SK-N-SH (cell line): ENCODE data around the gene ORC3. TPM values are rescaled to one million over a fixed set of nuclear protein-coding genes. Genes with fewer than 3 reads are reported as not detected.
"Not testable (repeated sequence)": the region's sequence is repeated elsewhere in the genome, so short reads cannot be mapped to it uniquely, and the experiment has no call there.

Experiments used
- CTCF ChIA-PET: fragments of 300-600, 350-600 bp; formaldehyde crosslinking; extraction: SDS; loops from one replicate; lab custom pipeline; 2021; lab: Yijun Ruan, JAX
- POLR2A ChIA-PET: fragments of 350-600 bp; sonication (Branson Sonifier 250); formaldehyde crosslinking; extraction: SDS; loops from one replicate; lab custom pipeline; 2020; ENCODE audit warnings: antibody characterized with exemption, inconsistent platforms; lab: Yijun Ruan, JAX
- DNase-seq: peaks from one replicate; pipeline ENCODE4 v3.0.0; 2012
- H2AFZ ChIP-seq: fragments of 200-600 bp; sonication (generic); 2 replicates; pipeline ENCODE4 v1.8.1; 2016; ENCODE audit warnings: antibody characterized with exemption, mild to moderate bottlenecking, low read depth
- H3F3A ChIP-seq: fragments of 200-600 bp; sonication (generic); replicated peaks from 2 replicates; pipeline ENCODE3; 2016; ENCODE audit warnings: antibody characterized with exemption, mild to moderate bottlenecking; ENCODE audit not compliant: insufficient read depth
- H3K27ac ChIP-seq, 2 experiments: fragments of 200-500 bp in 1 of 2; fragments of 200-600 bp in 1 of 2; sonication (Bioruptor generic) in 1 of 2; sonication (generic), shearing (Covaris generic) in 1 of 2; 2 replicates each; pipeline versions ENCODE4 v1.5.1 to v1.6.1; 2014 to 2016; ENCODE audit warnings: low read depth in 2 of 2, inconsistent platforms in 1 of 2, low read length in 1 of 2, mild to moderate bottlenecking in 1 of 2, mixed read lengths in 1 of 2
- H3K27me3 ChIP-seq: fragments of 200-600 bp; sonication (generic), shearing (Covaris generic); 2 replicates; pipeline ENCODE4 v1.6.1; 2016; ENCODE audit warnings: mixed run types; ENCODE audit not compliant: insufficient read depth
- H3K36me3 ChIP-seq, 2 experiments: fragments of 200-500 bp in 1 of 2; fragments of 200-600 bp in 1 of 2; sonication (Bioruptor generic) in 1 of 2; sonication (generic) in 1 of 2; replicated peaks in 1 of 2; 2 replicates each; pipeline versions ENCODE3 to v1.5.1; 2014 to 2016; ENCODE audit warnings: low read length in 1 of 2, mild to moderate bottlenecking in 1 of 2; ENCODE audit not compliant: insufficient read depth in 2 of 2, control insufficient read depth in 1 of 2
- H3K4me1 ChIP-seq, 2 experiments: fragments of 200-500 bp in 1 of 2; fragments of 200-600 bp in 1 of 2; sonication (Bioruptor generic) in 1 of 2; sonication (generic), shearing (Covaris generic) in 1 of 2; 2 replicates each; pipeline versions ENCODE4 v1.5.1 to v1.6.1; 2014 to 2016; ENCODE audit warnings: low read depth in 1 of 2, low read length in 1 of 2, mixed run types in 1 of 2; ENCODE audit not compliant: insufficient read depth in 2 of 2, control insufficient read depth in 1 of 2
- H3K4me2 ChIP-seq: fragments of 200-600 bp; sonication (generic), shearing (Covaris generic); 2 replicates; pipeline ENCODE4 v1.6.1; 2017; ENCODE audit warnings: mixed run types
- H3K4me3 ChIP-seq, 2 experiments: fragments of 200-500 bp in 1 of 2; fragments of 200-600 bp in 1 of 2; sonication (Bioruptor generic) in 1 of 2; sonication (generic), shearing (Covaris generic) in 1 of 2; 2 replicates each; pipeline versions ENCODE4 v1.5.1 to v1.8.1; 2014 to 2016; ENCODE audit warnings: low read depth in 2 of 2, inconsistent platforms in 1 of 2, low read length in 1 of 2, mild to moderate bottlenecking in 1 of 2, mixed read lengths in 1 of 2, moderate library complexity in 1 of 2
- H3K79me2 ChIP-seq: fragments of 200-600 bp; sonication (generic); 2 replicates; pipeline ENCODE4 v1.8.1; 2017; ENCODE audit warnings: mild to moderate bottlenecking; ENCODE audit not compliant: insufficient read depth
- H3K9ac ChIP-seq: fragments of 200-600 bp; sonication (generic); 2 replicates; pipeline ENCODE4 v1.6.1; 2017; ENCODE audit warnings: mixed run types
- H3K9me2 ChIP-seq: fragments of 200-600 bp; sonication (generic); 2 replicates; pipeline ENCODE4 v1.6.1; 2017; ENCODE audit warnings: mixed run types
- H3K9me3 ChIP-seq: fragments of 200-600 bp; sonication (generic); 2 replicates; pipeline ENCODE4 v1.6.1; 2017; ENCODE audit warnings: mixed run types, mild to moderate bottlenecking, moderate library complexity
- H4K20me1 ChIP-seq: fragments of 200-600 bp; sonication (generic); 2 replicates; pipeline ENCODE4 v1.6.1; 2017; ENCODE audit warnings: mild to moderate bottlenecking, mixed run types; ENCODE audit not compliant: insufficient read depth
- CTCF ChIP-seq: fragments of 200-600 bp; sonication (generic); IDR thresholded peaks from 2 replicates; pipeline ENCODE4 v1.6.1; 2017; ENCODE audit warnings: antibody characterized with exemption, mild to moderate bottlenecking, moderate library complexity
- ELF1 ChIP-seq: IDR thresholded peaks from 2 replicates; pipeline ENCODE4 v1.4.0; 2012
- EP300 ChIP-seq, 2 experiments: IDR thresholded peaks; 2 replicates each; pipeline versions ENCODE4 v1.4.0 to v1.6.1; 2012; ENCODE audit warnings: borderline replicate concordance in 1 of 2, low read depth in 1 of 2, low read length in 1 of 2
- FOXJ3 ChIP-seq: sonication (generic); formaldehyde crosslinking; IDR thresholded peaks from 2 replicates; pipeline ENCODE4 v1.5.1; 2020; ENCODE audit warnings: mild to moderate bottlenecking, missing genetic modification reagents
- FOXM1 ChIP-seq: IDR thresholded peaks from 2 replicates; pipeline ENCODE4 v1.4.0; 2012; ENCODE audit warnings: low read depth, mild to moderate bottlenecking
- GABPA ChIP-seq: IDR thresholded peaks from 2 replicates; pipeline ENCODE4 v1.4.0; 2012; ENCODE audit warnings: low read depth, mild to moderate bottlenecking
- JUND ChIP-seq: IDR thresholded peaks from 2 replicates; pipeline ENCODE4 v1.4.0; 2012
- MXI1 ChIP-seq: IDR thresholded peaks from 2 replicates; pipeline ENCODE4 v1.6.1; 2012; ENCODE audit warnings: mild to moderate bottlenecking, low read depth, low read length, improper control_type of control experiment
- NFIC ChIP-seq: IDR thresholded peaks from 2 replicates; pipeline ENCODE4 v1.4.0; 2012; ENCODE audit warnings: borderline replicate concordance
- NRF1 ChIP-seq: IDR thresholded peaks from 2 replicates; pipeline ENCODE4 v1.6.1; 2012; ENCODE audit warnings: low read depth, mild to moderate bottlenecking, low read length
- RFX5 ChIP-seq: IDR thresholded peaks from 2 replicates; pipeline ENCODE4 v1.6.1; 2012; ENCODE audit warnings: mild to moderate bottlenecking, improper control_type of control experiment, low read length
- SIN3A ChIP-seq: IDR thresholded peaks from 2 replicates; pipeline ENCODE4 v1.6.1; 2012; ENCODE audit warnings: low read depth, mild to moderate bottlenecking, low read length, moderate library complexity, borderline replicate concordance
- TAF1 ChIP-seq: IDR thresholded peaks from 2 replicates; pipeline ENCODE4 v1.6.1; 2012; ENCODE audit warnings: low read depth, mild to moderate bottlenecking, low read length, moderate library complexity, borderline replicate concordance
- TCF12 ChIP-seq: IDR thresholded peaks from 2 replicates; pipeline ENCODE4 v1.4.0; 2012
- TEAD4 ChIP-seq: IDR thresholded peaks from 2 replicates; pipeline ENCODE4 v1.4.0; 2012; ENCODE audit warnings: mild to moderate bottlenecking, borderline replicate concordance; ENCODE audit not compliant: insufficient read depth
- USF2 ChIP-seq: fragments of 150-350 bp; IDR thresholded peaks from 2 replicates; pipeline ENCODE4 v1.6.1; 2017; ENCODE audit warnings: antibody characterized with exemption, low read length, low read depth, borderline replicate concordance
- YY1 ChIP-seq: IDR thresholded peaks from 2 replicates; pipeline ENCODE4 v1.4.0; 2012; ENCODE audit warnings: low read depth, mild to moderate bottlenecking
- WGBS: methylation state at CpG from one replicate; pipeline ENCODE4 v1.1.6; 2017; ENCODE audit warnings: low lambda C conversion rate; 5-methylcytosine and 5-hydroxymethylcytosine counted together
- polyA plus RNA-seq, 3 experiments: library from polyadenylated mRNA; depleted of rRNA; stranded (reverse); fragments of >200 nt; gene quantifications; 2 replicates each; pipeline ENCODE4 v1.2.3, GENCODE V29; 2012
- TF ChIP-seq, protein P1 (sequence below): IDR thresholded peaks from 2 replicates; pipeline ENCODE4 v1.4.0; 2012; ENCODE audit warnings: low read depth
- TF ChIP-seq, protein P2 (sequence below): IDR thresholded peaks from 2 replicates; pipeline ENCODE4 v1.4.0; 2012; ENCODE audit warnings: low read depth, borderline replicate concordance
- TF ChIP-seq, protein P3 (sequence below): IDR thresholded peaks from 2 replicates; pipeline ENCODE4; 2012

The ORC3 gene
- polyA plus RNA-seq, 1 of the 3 experiments (the other 2 are of a cell fraction) = 13.3 TPM

- H3K27me3 ChIP-seq = no peaks in the 10 kb centered on the region
- H3F3A ChIP-seq = no peaks in the 10 kb centered on the region
- H3K9me3 ChIP-seq = no peaks in the 10 kb centered on the region
- no peaks in the 10 kb centered on the region for H3K79me2 ChIP-seq
- ChIA-PET POLR2A (no interaction called here), CTCF (no interaction called here)
- H3K4me1 ChIP-seq = no peaks in the 10 kb centered on the region
- no peak overlapping the region for H3K27ac ChIP-seq
- H3K4me2 ChIP-seq = no peak overlapping the region
- no peak overlapping the region for H3K4me3 ChIP-seq
- no peak for TF ChIP-seq TEAD4
- TF ChIP-seq TCF12 = no peak
- no peak for TF ChIP-seq YY1
- no peak for TF ChIP-seq SIN3A
- TF ChIP-seq TAF1 = no peak
- TF ChIP-seq NRF1 = no peak
- no peak for TF ChIP-seq EP300 (IDR thresholded peaks at IDR 0.05; ENCODE audit: borderline replicate concordance in 1 of 2, low read depth in 1 of 2, low read length in 1 of 2)
- no peak for TF ChIP-seq ELF1
- no peak for TF ChIP-seq CTCF
- TF ChIP-seq, protein P1, sequence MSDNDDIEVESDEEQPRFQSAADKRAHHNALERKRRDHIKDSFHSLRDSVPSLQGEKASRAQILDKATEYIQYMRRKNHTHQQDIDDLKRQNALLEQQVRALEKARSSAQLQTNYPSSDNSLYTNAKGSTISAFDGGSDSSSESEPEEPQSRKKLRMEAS = no peak
- TF ChIP-seq FOXJ3 = no peak
- TF ChIP-seq, protein P2, sequence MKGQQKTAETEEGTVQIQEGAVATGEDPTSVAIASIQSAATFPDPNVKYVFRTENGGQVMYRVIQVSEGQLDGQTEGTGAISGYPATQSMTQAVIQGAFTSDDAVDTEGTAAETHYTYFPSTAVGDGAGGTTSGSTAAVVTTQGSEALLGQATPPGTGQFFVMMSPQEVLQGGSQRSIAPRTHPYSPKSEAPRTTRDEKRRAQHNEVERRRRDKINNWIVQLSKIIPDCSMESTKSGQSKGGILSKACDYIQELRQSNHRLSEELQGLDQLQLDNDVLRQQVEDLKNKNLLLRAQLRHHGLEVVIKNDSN = no peak
- TF ChIP-seq RFX5 = no peak
- TF ChIP-seq JUND = no peak
- no peak for TF ChIP-seq NFIC
- TF ChIP-seq FOXM1 = no peak
- no peak for TF ChIP-seq MXI1
- H2AFZ ChIP-seq = no peak overlapping the region
- WGBS = 93% methylated on average over 2 of the region's 2 CpGs
- DNase-seq = no peak
- H4K20me1 ChIP-seq = no peaks in the 10 kb centered on the region
- H3K36me3 ChIP-seq = peaks cover 19 to 44% of the 10 kb centered on the region in 2 experiments
- H3K9me2 ChIP-seq = no peaks in the 10 kb centered on the region
- no peak overlapping the region for H3K9ac ChIP-seq
Observed at GRCh38 chr6:87606199-87606598, 16.3 kb downstream of the ORC3 start.

- WGBS = 83% methylated on average over 3 of the region's 3 CpGs
- peaks cover 18 to 44% of the 10 kb centered on the region in 2 experiments for H3K36me3 ChIP-seq
- no peak overlapping the region for H3K4me2 ChIP-seq
- CTCF ChIA-PET = no interaction called here
- no peak overlapping the region for H3K4me3 ChIP-seq
- H2AFZ ChIP-seq = no peak overlapping the region
- POLR2A ChIA-PET = no interaction called here
- H4K20me1 ChIP-seq = no peaks in the 10 kb centered on the region
- DNase-seq = no peak
- TF ChIP-seq NRF1 = no peak
- no peak for TF ChIP-seq NFIC
- TF ChIP-seq, protein P3, sequence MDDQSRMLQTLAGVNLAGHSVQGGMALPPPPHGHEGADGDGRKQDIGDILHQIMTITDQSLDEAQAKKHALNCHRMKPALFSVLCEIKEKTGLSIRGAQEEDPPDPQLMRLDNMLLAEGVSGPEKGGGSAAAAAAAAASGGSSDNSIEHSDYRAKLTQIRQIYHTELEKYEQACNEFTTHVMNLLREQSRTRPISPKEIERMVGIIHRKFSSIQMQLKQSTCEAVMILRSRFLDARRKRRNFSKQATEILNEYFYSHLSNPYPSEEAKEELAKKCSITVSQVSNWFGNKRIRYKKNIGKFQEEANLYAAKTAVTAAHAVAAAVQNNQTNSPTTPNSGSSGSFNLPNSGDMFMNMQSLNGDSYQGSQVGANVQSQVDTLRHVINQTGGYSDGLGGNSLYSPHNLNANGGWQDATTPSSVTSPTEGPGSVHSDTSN = no peak
- TF ChIP-seq, protein P1 = no peak
- no peak for TF ChIP-seq YY1
- no peak for TF ChIP-seq GABPA
- no peak for TF ChIP-seq USF2
- H3K9me3 ChIP-seq = no peaks in the 10 kb centered on the region
- no peaks in the 10 kb centered on the region for H3K4me1 ChIP-seq
- H3F3A ChIP-seq = no peaks in the 10 kb centered on the region
- H3K9ac ChIP-seq = no peak overlapping the region
- H3K27ac ChIP-seq = no peak overlapping the region
- no peaks in the 10 kb centered on the region for H3K27me3 ChIP-seq
- H3K79me2 ChIP-seq = no peaks in the 10 kb centered on the region
- H3K9me2 ChIP-seq = no peaks in the 10 kb centered on the region
Observed at GRCh38 chr6:87608802-87609201, 18.9 kb downstream of the ORC3 start.

GRCh38 chr6:87613018-87613417 is 23.1 kb downstream of the ORC3 start:
- H3K9ac ChIP-seq, H3K9me3 ChIP-seq, H3K9me2 ChIP-seq, H4K20me1 ChIP-seq, CTCF ChIA-PET, H3K79me2 ChIP-seq, H3K27ac ChIP-seq, H3K4me2 ChIP-seq, H2AFZ ChIP-seq, H3K4me1 ChIP-seq, H3F3A ChIP-seq, H3K27me3 ChIP-seq, POLR2A ChIA-PET, H3K4me3 ChIP-seq, DNase-seq: not testable (repeated sequence)
- H3K36me3 ChIP-seq = peaks cover 11 to 35% of the 10 kb centered on the region in 2 experiments
- 100% methylated on average over 1 of the region's 2 CpGs for WGBS
